NCI-H2171 (cell line): ENCODE results near the gene MMP24.
"Not testable (repeated sequence)": the region's sequence is repeated elsewhere in the genome, so short reads cannot be mapped to it uniquely, and the experiment has no call there.

Experiments used
- DNase-seq: peaks from one replicate; lab custom pipeline; 2025; lab: John Stamatoyannopoulos, UW

MMP24 gene

DNA sequence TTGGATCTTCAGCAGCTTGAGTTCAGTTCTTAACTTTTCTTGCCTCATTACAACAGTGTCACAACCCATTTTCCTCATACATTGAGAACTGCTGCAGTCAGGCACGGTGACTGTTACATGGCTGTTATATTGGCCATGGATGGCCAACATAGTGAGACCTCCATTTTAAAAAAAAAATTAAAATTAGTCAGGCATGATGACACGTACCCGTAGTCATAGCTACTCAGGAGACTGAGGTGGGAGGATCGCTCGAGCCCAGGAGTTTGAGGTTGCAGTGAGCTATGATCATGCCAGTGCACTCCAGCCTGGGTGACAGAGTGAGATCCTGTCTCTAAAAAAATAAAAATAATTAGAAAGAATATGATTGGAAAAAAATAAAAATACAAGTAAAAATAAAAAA lies 9.9 kb upstream of the MMP24 start:
- DNase-seq: no peak

DNA sequence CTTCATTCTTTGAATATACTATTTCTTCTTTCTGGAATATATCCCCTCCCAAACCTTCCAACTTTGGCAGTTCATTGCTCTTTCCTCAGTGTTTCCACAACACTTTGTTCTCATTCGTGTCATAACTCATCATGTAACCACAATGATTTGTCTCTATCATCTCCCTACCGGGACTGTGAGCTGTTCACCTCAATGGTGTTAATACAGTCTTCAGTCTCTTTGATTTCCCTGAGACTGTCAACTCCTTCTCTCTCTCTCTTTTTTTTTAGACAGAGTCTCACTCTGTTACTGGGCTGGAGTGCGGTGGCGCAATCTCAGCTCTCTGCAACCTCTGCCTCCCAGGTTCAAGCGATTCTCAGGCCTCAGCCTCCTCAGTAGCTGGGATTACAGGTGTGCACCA lies 2.5 kb upstream of the MMP24 start:
- DNase-seq: no peak

DNA sequence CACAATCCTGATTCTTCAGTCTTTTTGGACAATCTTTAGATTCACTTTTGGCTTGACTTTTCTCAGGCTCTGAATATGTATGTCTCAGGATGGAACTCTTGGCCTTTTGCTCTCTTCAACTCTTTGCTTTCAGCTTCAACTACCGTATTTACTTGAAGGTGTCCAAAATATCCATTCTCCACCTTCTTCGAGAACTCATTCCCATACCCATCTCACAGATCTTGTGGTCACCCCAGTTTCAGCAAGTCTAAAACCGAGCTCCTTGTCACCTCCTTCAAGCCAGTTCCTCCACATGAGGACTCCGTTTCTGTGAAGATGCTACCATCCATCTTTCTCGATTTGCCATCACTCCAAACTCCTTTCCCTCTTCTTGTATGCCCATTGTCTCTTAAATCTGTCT lies 2.0 kb upstream of the MMP24 start:
- DNase-seq: no peak

DNA sequence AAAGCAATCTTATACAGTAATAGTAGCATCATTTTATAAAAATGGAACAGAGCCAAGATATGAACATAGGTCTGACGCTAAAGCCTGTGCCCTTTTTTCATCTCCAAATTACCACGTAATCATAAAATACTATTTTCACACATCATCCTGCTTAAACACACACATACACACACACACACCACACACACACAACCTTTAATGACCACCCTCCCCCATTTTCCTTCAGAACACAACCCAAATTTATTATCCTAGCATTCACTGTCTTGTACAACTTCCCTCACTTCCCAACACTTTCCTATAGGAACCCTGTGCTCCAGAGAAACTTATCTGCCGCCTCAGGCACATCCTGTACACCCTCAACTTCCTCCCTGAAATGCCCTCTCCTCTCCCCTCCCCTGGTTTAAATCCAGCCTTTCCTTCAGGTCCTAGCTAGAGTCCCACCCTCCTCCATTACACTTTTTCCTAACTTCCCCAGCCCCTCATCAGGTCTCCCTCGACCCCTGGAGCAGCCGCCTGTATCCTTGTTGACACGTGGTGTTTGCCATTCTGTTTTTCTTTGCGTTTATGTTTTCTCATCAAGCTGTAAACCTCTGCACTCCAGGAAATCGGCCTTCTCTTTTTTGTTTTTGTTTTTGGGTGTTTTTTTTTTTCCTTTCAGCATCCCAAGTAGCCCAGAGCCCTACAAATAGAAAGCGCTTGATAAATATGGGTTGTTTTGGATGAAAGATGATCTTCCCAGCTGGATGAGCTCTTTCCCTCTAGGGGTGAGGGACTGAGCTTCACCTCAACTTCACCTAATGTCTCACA lies 968 bp upstream of the MMP24 start:
- no peak for DNase-seq

DNA sequence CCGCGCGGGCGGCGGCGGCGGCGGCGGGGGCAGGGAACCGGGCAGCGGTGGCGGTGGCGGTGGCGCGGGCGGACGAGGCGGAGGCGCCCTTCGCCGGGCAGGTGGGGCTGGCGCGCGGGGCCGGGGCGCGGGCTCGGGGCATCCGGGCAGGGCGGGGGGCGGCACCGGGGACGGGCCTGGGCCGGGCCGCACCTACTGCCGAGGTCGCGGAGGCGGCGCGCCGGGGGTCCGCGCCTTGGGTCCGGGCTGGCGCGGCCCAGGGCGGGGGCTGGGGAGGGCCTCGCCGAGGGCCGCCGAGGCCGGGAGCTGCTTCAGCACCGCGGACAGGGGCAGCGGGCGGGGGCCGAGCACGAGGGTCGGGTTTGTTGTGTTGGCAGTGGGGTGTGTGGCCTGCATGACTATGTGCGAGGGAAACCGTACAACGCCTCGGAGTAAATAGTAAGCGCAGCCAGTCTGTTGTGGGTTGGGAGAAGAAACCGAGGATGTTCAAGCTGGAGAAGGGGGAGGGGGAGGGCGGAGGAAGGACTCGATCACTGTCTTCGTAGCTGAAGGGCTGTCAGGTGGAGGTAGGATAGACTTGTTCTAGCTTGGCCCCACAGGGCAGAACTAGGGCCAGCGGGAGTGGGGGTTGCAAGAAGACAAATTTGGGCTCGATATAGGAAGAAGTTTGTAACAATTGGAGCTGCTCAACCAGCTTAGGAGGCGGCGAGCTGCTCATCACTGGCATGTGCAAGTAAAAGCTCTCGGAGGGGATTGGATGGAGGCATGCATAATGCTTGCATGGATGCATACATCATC lies 593 bp downstream of the MMP24 start:
- peak; percentile 64 for DNase-seq

DNA sequence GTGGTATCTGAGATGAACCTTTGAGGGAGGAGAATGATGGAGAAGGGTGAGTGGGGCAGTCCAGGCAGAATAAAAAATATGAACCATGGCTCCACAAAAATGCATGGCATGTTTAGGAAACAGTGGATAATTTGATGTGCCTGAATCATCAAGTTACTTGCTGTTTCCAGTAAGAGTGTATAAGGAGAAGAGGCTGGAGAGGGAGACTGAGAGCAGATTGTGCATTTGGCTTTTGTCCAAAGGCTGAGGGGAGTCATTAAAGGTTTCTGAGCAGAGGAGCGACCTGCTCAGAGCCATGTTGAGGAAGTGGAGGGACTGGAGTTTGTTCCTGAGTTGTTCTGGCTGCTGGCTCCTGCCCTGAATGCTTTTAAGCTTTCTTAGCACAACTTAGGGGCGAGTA lies 6.1 kb downstream of the MMP24 start:
- DNase-seq: peak; percentile 76

DNA sequence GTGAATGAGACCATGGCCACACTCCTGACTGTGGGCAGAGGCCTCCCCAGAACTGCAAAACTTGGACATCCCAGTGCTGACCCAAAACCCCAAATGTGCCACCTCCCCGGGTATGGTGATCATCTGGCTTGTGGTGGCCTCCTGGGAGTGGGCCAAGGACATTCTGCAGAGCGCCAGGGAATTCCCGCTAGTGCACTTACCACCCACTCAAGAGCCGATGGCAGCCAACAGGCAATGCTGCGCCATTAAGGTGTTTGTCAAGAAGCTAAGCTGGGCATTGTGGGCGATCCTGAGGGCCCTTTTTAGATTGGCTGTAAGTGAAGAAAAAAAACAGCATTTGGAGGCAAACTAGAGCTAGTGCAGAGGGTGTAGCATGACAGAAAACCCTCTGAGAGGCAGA lies 9.4 kb downstream of the MMP24 start:
- DNase-seq: no peak

DNA sequence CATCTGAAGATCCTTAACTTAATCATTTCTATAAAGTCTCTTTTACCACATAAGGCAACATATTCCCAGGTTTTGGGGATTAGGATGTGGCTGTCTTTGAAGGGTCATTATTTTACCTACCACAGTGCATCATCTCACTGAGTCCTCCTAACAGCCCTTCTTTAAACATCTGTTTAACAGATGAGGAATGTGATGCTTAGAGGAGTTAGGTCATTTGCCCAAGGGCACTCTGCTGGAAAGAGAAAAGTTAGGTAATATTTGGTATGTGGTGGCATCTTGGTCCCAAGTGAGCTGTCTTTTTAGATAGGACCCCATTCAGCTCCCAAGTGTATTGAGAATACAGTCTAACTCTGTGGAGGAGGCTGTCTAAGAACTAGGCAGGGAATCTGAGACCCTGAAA lies 11.0 kb downstream of the MMP24 start:
- DNase-seq: no peak

DNA sequence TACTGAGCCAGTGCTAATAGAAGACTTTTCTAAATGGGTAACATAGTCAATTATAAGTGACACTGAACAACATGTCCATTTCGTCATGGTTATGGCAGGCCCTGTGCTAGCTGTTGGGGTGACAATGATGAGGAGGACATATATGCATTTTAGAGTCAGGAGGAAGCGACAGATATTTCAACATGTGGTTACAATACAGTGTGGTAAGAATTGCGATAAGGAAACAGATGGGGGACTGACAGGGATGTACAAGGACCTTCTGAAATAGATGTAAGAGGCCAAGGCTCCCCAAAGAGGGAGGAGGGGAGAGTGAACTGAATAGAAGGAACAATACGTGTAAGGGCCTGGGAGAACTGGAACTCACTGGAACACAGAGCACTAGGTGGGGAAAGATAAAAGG lies 11.7 kb downstream of the MMP24 start:
- no peak for DNase-seq

DNA sequence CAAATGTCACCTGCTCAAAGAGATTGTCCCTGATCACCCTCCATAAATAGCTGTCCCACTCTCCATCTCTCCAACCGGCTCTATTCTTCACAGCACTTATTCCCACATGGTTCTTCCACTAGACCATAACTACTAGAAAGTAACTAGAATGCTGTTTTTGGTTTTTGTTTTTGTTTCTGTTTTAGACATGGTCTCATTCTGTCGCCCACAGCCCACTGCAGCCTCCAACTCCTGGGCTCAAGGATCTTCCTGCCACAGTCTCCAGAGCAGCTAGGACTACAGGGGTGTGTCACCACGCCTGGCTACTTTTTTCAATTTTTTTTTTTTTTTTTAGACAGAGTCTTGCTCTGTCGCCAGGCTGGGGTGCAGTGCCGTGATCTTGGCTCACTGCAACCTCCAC lies 12.2 kb downstream of the MMP24 start:
- DNase-seq: no peak

DNA sequence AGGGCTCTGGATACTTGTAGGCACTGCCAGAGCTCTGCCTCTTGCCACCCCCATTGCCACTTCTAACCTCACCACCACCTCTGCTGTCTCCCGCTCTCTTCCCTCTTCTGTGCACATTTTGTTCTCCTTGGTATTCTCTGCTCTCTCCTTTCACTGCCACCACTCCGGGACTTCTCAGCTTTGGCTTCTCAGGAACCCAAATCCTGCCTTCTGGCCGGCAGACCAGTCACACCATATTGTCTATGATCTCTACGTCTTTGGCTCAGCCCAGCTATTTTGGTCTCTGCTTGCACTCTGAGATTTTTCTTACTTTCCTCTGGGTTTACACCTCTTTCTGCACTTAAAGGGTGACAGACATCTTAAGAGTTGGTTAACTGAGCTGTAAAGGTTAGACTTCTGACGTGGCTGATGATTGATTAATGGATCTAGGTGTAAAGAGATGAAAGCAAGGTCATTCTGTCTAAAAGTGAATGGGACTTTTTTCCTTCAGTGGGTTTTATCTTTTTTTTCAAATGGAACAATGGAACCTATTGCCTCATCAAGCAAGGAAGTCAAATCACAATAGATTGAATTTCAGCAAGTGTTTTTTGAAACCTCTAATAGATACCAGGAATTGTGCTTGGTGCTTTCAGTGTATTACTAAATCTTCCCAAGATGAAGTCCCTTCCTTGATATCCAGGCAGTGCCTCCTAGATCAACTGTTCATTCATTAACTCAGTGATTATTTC lies 13.8 kb downstream of the MMP24 start:
- DNase-seq: no peak

DNA sequence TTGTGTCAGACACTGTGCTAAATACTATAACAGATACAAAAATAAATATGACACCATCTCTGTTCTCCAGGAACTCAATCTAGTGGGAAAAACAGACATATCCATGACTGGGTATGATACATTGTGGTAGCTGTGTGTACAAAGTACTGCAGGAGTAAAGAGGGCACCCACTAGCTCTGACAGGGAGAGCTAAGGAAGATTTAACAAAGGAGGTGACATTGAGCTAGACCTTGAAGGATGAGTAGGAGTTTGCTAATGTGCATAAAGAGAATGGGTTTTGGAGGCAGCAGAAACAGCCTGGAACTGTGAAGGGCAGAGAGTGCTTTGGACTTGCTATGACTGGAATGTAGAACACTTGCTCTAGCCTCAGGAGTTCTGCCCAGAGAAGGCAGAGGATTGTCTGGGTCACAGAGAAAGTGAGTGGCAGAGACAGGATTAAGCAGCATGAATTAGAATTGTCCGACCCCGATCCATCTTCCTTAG lies 14.4 kb downstream of the MMP24 start:
- DNase-seq: no peak

DNA sequence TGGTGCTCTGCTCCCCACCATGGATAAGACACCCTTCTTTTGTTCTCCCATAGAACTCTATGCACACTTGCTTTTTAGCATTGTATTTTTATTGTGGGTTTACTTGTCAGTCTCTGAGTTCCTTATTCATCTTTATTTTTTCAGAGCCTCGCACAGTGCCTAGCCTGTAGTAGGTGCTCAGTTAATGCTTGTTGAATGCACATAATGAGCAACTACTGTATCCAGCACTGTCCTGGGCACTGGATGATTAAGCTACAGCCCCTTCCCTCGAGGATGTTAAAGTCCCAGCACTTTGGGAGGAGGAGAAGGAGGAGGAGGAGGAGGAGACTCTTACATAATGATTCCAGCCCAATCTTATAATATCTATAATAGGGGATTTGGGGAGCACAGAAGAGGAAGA lies 16.8 kb downstream of the MMP24 start:
- no peak for DNase-seq

DNA sequence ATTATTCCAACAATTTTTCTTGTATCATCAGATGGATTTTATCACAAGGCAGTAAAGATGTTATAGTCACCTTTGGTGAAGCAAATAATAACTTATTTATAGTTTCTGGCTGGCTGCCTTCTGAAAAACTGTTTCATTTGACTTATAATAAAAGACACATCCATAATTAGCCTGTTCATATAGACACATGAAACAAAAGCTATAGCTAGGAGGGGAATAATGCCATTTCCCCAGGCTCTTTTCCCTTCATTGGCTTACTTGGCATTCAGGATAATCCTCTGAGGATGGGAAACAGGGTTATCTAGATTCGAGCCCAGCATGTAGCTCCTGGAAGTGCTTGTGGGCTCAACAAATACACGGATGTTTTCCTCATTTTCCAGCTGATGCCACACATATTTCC lies 17.5 kb downstream of the MMP24 start:
- DNase-seq: no peak

DNA sequence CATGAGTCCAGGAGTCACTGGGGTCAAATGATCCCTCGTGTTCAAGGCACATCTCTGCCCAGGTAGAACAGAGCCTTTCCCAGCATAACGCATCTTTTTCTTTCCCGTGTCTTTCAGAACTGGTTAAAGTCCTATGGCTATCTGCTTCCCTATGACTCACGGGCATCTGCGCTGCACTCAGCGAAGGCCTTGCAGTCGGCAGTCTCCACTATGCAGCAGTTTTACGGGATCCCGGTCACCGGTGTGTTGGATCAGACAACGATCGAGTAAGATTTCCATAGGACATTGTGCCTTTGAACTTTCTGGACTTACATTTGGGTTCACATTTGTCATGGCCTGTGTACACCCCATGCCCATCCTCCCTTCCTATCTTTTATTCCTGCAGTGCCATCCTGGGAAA lies 20.2 kb downstream of the MMP24 start:
- no peak for DNase-seq

DNA sequence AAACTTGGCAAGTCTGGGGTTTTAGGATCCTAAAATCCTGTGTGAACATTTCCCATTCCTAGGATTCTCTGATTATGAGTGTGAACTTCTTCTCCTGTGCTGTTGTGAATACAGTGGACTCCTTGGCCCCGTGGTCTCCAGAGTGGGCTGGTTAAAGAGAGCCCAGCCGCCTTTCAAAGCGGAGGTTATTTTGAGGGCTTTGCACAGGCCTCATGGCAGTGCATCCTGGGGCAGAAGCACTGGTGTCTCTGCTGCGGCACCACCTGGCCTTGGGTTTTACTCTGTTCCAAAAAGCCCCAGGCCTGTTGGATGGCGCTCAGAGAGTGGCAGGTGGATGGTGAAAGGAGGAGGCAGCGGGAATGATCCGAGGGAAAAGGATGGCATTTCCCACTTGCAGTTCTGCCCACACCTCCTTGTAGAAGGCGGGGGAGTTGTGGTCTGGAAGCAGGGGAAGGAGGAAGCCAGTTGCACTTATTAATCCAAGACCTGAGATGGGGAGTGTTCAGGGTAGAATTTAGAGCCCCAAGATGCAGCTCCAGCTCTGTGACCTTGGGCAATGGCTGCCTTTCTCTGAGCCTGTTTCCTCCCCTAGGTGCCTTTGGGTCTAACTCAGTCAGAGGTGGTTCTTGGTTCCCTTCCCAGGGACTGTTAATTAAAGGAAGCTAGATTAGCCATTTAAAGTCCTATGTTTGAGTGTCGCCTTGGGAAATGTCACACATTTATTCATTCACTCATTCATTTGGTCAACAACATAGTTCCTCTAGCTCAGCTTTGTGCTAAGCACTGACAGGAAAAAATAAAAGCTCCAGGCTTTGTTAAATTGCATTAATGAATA lies 22.4 kb downstream of the MMP24 start:
- DNase-seq: no peak

DNA sequence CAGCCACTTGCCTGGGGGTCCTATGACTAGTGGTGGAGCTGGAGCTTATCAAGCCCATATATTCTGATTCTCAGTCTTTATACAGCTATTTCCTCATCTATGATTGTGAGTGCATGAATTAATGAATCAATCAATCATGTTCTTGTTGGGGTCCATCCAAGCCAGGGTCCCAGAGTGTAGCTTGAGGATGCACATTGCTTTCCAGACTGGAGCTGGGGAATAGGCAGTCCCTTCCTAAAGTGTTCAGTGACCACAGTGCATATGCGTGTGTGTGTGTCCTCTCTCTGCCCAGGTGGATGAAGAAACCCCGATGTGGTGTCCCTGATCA lies 25.1 kb downstream of the MMP24 start:
- no peak for DNase-seq

DNA sequence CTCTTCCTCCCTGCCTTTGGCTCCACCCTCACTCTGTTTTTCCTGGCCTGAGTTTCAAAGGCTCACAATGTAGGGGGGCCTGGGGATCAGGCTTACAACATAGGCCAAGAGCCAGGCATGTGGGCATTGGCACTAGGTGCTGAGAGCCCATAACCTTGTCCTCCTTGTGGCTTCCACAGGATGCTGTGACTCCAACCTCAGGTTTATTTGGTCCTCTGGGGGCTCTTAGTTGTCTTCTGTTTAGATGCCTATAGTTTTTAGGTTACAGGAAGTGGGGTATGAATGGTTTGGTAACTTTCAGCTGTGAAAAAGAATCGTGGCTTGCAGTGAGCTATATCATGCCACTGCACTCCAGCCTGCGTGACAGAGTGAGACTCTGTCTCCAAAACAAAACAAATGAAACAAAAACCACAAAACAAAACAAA lies 25.6 kb downstream of the MMP24 start:
- DNase-seq: no peak

DNA sequence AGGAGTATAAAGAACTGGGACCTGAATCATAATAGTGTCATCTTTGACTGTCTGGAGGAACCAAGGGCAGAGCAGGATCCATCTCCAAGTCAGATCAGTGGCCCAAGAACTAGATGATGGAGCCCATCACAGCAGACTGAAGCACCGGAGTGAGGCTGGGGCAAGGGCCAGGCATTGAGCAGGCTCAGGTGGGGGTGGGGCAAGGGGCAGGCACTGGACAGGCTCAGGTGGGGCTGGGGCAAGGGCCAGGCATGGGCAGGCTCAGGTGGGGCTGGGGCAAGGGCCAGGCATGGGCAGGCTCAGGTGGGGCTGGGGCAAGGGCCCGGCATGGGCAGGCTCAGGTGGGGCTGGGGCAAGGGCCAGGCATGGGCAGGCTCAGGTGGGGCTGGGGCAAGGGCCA lies 26.1 kb downstream of the MMP24 start:
- not testable (repeated sequence) for DNase-seq

DNA sequence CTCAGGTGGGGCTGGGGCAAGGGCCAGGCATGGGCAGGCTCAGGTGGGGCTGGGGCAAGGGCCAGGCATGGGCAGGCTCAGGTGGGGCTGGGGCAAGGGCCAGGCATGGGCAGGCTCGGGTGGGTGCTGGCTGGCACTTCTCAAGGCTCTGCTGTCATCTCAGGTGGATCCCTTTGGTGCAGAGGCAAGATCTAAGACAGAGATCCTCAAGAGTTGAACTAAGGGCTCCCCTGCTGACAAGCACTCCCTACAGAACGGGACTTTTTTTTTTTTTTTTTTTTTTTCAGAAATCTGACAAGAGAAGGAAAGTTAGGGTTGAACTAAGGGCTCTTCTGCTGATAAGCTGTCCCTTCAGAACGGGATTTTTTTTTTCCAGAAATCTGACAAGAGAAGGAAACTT lies 26.5 kb downstream of the MMP24 start:
- no peak for DNase-seq

DNA sequence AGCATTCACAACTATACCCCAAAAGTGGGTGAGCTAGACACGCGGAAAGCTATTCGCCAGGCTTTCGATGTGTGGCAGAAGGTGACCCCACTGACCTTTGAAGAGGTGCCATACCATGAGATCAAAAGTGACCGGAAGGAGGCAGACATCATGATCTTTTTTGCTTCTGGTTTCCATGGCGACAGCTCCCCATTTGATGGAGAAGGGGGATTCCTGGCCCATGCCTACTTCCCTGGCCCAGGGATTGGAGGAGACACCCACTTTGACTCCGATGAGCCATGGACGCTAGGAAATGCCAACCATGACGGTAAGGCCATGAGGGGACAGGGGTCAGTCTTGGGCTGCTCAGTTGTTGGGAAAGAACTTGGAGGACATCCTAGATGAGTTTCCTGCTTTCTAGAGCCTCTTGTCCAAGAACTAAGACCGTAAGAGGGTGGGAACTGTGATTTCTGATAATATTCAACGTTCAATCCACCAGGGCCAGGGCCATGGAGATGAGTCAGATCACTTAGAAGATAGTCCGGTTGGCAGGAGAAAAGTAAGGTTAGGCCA lies 28.0 kb downstream of the MMP24 start:
- no peak for DNase-seq
